Esophagus muscularis mucosa (tissue), 4 donors: Measurements from ENCODE around the gene GAREM1. TPM values are rescaled to one million over a fixed set of nuclear protein-coding genes. Genes with fewer than 3 reads are reported as not detected.

ENCODE experiments used
- DNase-seq: peaks from one replicate; pipeline ENCODE4 v3.0.0-alpha.2; 2017; ENCODE audit errors: extremely low spot score
- H3K27ac ChIP-seq, 4 donors: fragments of 200-600 bp; sonication (generic); replicated peaks in 1 of 4; 1 replicate in 3 of 4; 2 replicates in 1 of 4; pipeline ENCODE4 v1.5.1; 2016 to 2019; ENCODE audit warnings: mild to moderate bottlenecking in 1 of 4
- H3K27me3 ChIP-seq, 4 donors: fragments of 200-600 bp; sonication (generic); one replicate each; pipeline versions ENCODE4 v1.5.1 to v1.6.0; 2016 to 2019
- H3K36me3 ChIP-seq, 4 donors: fragments of 200-600 bp; sonication (generic); one replicate each; pipeline ENCODE4 v1.5.1; 2016 to 2019
- H3K4me1 ChIP-seq, 4 donors: fragments of 200-600 bp; sonication (generic); one replicate each; pipeline ENCODE4 v1.5.1; 2016 to 2019
- H3K4me3 ChIP-seq, 4 donors: fragments of 200-600 bp; sonication (generic); 1 replicate in 2 of 4; 2 replicates in 2 of 4; pipeline ENCODE4 v1.5.1; 2016 to 2019; ENCODE audit warnings: mild to moderate bottlenecking in 4 of 4, moderate library complexity in 1 of 4
- H3K9me3 ChIP-seq, 4 donors: fragments of 200-600 bp; sonication (generic); 1 replicate in 3 of 4; 2 replicates in 1 of 4; pipeline ENCODE4 v1.5.1; 2016 to 2019
- CTCF ChIP-seq, 3 experiments: fragments of 200-600 bp in 2 of 3; fragments of 450-650 bp in 1 of 3; sonication (generic) in 2 of 3; IDR thresholded peaks; one replicate each; pipeline ENCODE4 v1.5.1; 2017 to 2019; ENCODE audit warnings: antibody characterized with exemption in 3 of 3, mild to moderate bottlenecking in 2 of 3, moderate library complexity in 1 of 3
- EP300 ChIP-seq: sonication (generic); formaldehyde crosslinking; IDR thresholded peaks from one replicate; pipeline ENCODE4 v1.6.1; 2017; ENCODE audit warnings: antibody characterized with exemption
- POLR2A ChIP-seq: fragments of 450-650 bp; IDR thresholded peaks from one replicate; pipeline ENCODE4 v1.6.1; 2017; ENCODE audit warnings: antibody characterized with exemption, moderate library complexity, mild to moderate bottlenecking, low read depth
- POLR2AphosphoS5 ChIP-seq, 2 donors: sonication (generic); formaldehyde crosslinking; IDR thresholded peaks; one replicate each; pipeline ENCODE4 v1.6.1; 2017; ENCODE audit warnings: antibody characterized with exemption in 2 of 2
- WGBS: methylation state at CpG from one replicate; pipeline ENCODE4 v1.1.5; 2018; 5-methylcytosine and 5-hydroxymethylcytosine counted together
- intact Hi-C: fragments of 100-400 bp; cut with DNase I; formaldehyde crosslinking; loops from one replicate; pipeline ENCODE4 v1.15.1; 2023
- total RNA-seq, 4 donors: library from RNA; depleted of rRNA; stranded (reverse); fragments of >200 nt; gene quantifications; one replicate each; pipeline versions ENCODE4 v1.1.0 to v1.2.1, GENCODE V29; 2016

Gene GAREM1
- total RNA-seq, 4 donors from 2014 or later, result 7.0 to 11.6 (median 9.8) TPM

GRCh38 chr18:32280188-32280783, 190.4 kb downstream of the GAREM1 start:
- Histone ChIP-seq H3K4me1 (peaks cover 11 to 42% (median 34%) of the 10 kb centered on the region in 4 donors), H3K9me3 (no peaks in the 10 kb centered on the region), H3K27me3 (no peaks in the 10 kb centered on the region), H3K27ac (no peak overlapping the region), H3K36me3 (peaks cover 0 to 3% (median 1%) of the 10 kb centered on the region in 4 donors), H3K4me3 (no peak overlapping the region)
- no peak for DNase-seq
- intact Hi-C loops, result loop anchor here (10.0 kb wide), 1 partner anchor 185 kb away; the partner anchor contains the start of gene RNF138
- no peak for TF ChIP-seq POLR2A
- TF ChIP-seq EP300, result no peak
- TF ChIP-seq POLR2AphosphoS5 (IDR thresholded peaks at IDR 0.05), result no peak
- TF ChIP-seq CTCF (IDR thresholded peaks at IDR 0.05), result no peak
- WGBS, result 69% methylated on average over 4 of the region's 4 CpGs

GRCh38 chr18:32278177-32278799, 192.4 kb downstream of the GAREM1 start:
- no peak for DNase-seq
- WGBS, result 78% methylated on average over 4 of the region's 4 CpGs
- Histone ChIP-seq H3K27me3 (no peaks in the 10 kb centered on the region), H3K4me3 (no peak overlapping the region), H3K4me1 (peaks cover 8 to 34% (median 26%) of the 10 kb centered on the region in 4 donors), H3K27ac (no peak overlapping the region), H3K9me3 (no peaks in the 10 kb centered on the region), H3K36me3 (no peaks in the 10 kb centered on the region)
- TF ChIP-seq POLR2AphosphoS5 (IDR thresholded peaks at IDR 0.05) (no peak), CTCF (IDR thresholded peaks at IDR 0.05) (no peak)
- intact Hi-C loops, result no loop called here

GRCh38 chr18:32277549-32277948, 193.1 kb downstream of the GAREM1 start:
- no peak overlapping the region for H3K4me3 ChIP-seq
- H3K27ac ChIP-seq, result no peak overlapping the region
- WGBS, result 48% methylated on average over 2 of the region's 2 CpGs
- DNase-seq, result no peak
- H3K9me3 ChIP-seq, result no peaks in the 10 kb centered on the region
- no peaks in the 10 kb centered on the region for H3K36me3 ChIP-seq
- intact Hi-C loops, result loop anchor here (2.0 kb wide), 1 partner anchor 273 kb away; no protein-coding TSS in a partner anchor
- peaks cover 2 to 27% (median 18%) of the 10 kb centered on the region in 4 donors for H3K4me1 ChIP-seq
- no peaks in the 10 kb centered on the region for H3K27me3 ChIP-seq
- TF ChIP-seq EP300, result no peak
- TF ChIP-seq POLR2A, result no peak
- TF ChIP-seq POLR2AphosphoS5 (IDR thresholded peaks at IDR 0.05), result no peak
- no peak for TF ChIP-seq CTCF (IDR thresholded peaks at IDR 0.05)

GRCh38 chr18:32276906-32277305, 193.8 kb downstream of the GAREM1 start:
- 96% methylated on average over 4 of the region's 4 CpGs for WGBS

More at GRCh38 chr18:32276906-32277305, 193.8 kb downstream of the GAREM1 start:
- H3K27ac ChIP-seq, result no peak overlapping the region
- intact Hi-C loops, result loop anchor here (2.0 kb wide), 1 partner anchor 274 kb away; no protein-coding TSS in a partner anchor
- no peak overlapping the region for H3K4me3 ChIP-seq
- no peak for TF ChIP-seq CTCF (IDR thresholded peaks at IDR 0.05)
- TF ChIP-seq POLR2AphosphoS5 (IDR thresholded peaks at IDR 0.05), result no peak
- no peak for TF ChIP-seq POLR2A
- TF ChIP-seq EP300, result no peak
- H3K4me1 ChIP-seq, result peaks cover 0 to 26% (median 16%) of the 10 kb centered on the region in 4 donors
- H3K27me3 ChIP-seq, result no peaks in the 10 kb centered on the region
- H3K9me3 ChIP-seq, result no peaks in the 10 kb centered on the region
- DNase-seq, result no peak
- H3K36me3 ChIP-seq, result no peaks in the 10 kb centered on the region
